ENCODE measurements around the gene NIPSNAP2.
A peak's percentile ranks its signal among the peaks of the same experiment; 100 is the strongest.

Gene NIPSNAP2

DNA sequence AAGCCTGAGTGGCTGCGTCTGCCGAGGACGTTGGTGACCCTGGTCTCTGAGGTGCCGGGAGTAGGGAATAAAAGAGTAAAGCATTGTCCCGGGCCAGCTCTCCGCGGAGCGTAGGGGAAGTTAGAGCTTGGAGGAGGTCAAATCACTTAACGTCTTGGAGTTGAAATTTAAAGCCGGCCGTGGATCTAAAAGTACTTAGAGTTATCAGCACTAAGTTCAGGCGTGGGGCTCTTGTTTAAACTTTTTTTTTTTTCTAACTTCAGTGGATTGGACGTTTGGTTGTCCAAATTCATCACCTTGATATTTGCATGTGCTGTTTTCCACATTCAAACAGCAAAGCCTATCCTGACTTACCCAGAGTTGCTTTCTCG, 700 bp downstream of the NIPSNAP2 start:
- no peak for DNase-seq (ENCODE audit: low read depth)
- H3K4me3 ChIP-seq (ENCODE audit: low read depth, low read length), result peak overlapping the region; percentile 90
- TF ChIP-seq, protein P1, sequence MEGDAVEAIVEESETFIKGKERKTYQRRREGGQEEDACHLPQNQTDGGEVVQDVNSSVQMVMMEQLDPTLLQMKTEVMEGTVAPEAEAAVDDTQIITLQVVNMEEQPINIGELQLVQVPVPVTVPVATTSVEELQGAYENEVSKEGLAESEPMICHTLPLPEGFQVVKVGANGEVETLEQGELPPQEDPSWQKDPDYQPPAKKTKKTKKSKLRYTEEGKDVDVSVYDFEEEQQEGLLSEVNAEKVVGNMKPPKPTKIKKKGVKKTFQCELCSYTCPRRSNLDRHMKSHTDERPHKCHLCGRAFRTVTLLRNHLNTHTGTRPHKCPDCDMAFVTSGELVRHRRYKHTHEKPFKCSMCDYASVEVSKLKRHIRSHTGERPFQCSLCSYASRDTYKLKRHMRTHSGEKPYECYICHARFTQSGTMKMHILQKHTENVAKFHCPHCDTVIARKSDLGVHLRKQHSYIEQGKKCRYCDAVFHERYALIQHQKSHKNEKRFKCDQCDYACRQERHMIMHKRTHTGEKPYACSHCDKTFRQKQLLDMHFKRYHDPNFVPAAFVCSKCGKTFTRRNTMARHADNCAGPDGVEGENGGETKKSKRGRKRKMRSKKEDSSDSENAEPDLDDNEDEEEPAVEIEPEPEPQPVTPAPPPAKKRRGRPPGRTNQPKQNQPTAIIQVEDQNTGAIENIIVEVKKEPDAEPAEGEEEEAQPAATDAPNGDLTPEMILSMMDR (IDR thresholded peaks at IDR 0.05; ENCODE audit: insufficient read depth, low read depth, low read length, missing control alignments), result no peak

DNA sequence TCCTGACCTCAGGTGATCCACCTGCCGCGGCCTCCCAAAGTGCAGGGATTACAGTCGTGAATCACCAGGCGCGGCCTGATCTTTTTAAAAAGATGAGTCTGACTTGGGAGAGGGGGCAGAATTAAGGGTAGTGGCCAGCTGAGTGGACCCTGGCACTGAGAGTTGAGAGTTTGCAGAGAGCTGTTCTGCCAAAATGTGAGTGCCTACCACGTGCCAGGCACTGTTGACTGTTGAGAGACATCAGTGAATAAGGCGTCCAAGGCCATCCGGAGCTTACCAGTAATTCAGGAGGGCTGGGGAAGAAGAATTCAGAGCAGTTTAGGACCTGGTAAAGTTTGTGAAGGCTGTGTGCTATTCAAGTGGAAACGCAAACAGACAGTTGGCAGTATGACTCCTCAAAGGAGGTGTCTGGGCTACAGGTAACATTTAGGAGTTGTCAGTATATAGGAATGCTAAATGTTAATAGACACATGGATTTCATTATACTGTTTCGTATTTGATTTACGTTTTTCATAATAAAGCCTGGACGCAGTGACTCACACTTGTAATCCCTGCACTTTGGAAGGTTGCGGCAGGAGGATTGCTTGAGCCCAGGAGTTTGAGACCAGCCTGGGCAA, 1.5 kb downstream of the NIPSNAP2 start:
- DNase-seq (ENCODE audit: low read depth), result no peak
- H3K4me3 ChIP-seq (ENCODE audit: low read depth, low read length), result no peak overlapping the region
- TF ChIP-seq, protein P1 (IDR thresholded peaks at IDR 0.05; ENCODE audit: insufficient read depth, low read depth, low read length, missing control alignments), result no peak

DNA sequence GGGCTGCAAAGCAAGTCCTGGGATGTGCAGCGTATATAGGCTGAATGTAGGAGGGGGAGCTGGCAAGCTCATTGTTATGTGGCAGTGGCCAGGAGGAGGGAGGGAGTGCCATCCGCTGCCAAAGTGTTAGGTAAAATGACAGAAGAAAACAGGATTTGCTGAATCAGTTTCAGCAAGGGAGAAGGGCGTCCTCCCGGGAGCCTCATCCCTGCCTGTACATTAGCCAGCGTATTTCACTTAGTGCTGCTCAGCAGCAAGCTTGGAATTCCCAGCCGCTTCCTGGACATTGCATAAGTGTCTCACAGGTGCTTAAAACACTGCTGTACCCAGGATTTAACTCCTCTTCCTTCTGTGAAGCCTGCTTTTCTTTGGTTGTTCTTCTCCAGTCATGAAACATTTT, 2.5 kb downstream of the NIPSNAP2 start:
- H3K4me3 ChIP-seq (ENCODE audit: low read depth, low read length), result no peak overlapping the region
- TF ChIP-seq, protein P1 (IDR thresholded peaks at IDR 0.05; ENCODE audit: insufficient read depth, low read depth, low read length, missing control alignments), result no peak
- DNase-seq (ENCODE audit: low read depth), result no peak

DNA sequence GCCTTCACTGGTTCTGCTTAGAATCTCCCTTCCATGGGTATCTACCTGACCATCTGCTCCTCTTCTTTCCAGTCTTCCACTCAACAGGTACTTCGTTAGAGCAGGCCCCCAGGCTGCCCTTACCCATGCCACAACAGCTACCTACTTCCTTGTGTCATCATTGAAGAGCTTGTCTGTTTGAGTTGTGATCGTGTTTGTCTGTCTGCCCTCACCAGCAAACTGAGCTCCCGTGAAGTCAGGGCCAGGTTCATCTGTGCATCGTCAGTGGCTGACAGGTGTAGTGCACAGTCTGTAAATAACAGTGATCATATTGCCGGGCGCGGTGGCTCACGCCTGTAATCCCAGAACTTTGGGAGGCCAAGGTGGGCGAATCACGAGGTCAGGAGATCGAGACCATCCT, 5.0 kb downstream of the NIPSNAP2 start:
- no peak overlapping the region for H3K4me3 ChIP-seq (ENCODE audit: low read depth, low read length)
- no peak for DNase-seq (ENCODE audit: low read depth)
- TF ChIP-seq, protein P1 (IDR thresholded peaks at IDR 0.05; ENCODE audit: insufficient read depth, low read depth, low read length, missing control alignments), result no peak

DNA sequence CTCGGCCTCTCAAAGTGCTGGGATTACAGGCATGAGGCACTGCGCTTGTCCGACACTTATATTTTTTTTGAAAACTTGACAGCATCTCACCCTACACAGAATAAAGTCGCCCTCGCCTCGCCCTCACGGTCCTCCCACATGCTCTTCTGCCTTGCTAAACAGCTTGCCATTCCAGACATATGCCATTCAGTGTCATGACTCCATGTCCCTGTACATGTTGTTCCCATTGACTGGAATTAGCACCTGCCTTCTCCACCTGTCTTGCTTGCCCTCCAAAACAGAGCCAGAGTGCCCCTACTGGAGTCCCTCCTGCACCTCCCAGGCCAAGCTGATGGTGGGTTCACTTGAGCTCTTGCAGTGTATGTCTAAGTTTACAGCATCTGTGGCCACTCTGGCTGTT, 6.2 kb downstream of the NIPSNAP2 start:
- no peak overlapping the region for H3K4me3 ChIP-seq (ENCODE audit: low read depth, low read length)
- no peak for DNase-seq (ENCODE audit: low read depth)

DNA sequence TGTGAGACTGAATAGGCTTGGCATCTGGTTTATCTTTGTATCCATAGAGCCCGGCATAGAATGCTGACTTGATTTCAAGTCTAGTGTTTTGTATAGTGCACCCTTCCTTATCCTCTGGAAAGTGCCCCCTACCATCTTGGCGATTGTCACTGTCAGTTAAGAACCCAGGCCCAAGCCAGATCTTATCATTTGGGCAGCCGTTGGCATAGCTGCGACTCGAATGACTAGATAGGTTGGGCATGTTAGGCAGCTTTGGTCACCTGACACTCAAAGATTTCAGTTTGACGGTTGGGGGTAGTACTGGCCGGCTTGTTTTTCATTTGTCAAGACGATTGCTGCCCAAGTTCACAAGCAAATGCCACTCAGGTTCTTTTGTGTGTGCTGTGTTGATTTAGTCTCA, 6.6 kb downstream of the NIPSNAP2 start:
- TF ChIP-seq, protein P1 (IDR thresholded peaks at IDR 0.05; ENCODE audit: insufficient read depth, low read depth, low read length, missing control alignments), result no peak
- no peak for DNase-seq (ENCODE audit: low read depth)

More for the DNA sequence above, 6.2 kb downstream of the NIPSNAP2 start:
- TF ChIP-seq, protein P1 (IDR thresholded peaks at IDR 0.05; ENCODE audit: insufficient read depth, low read depth, low read length, missing control alignments), result no peak

DNA sequence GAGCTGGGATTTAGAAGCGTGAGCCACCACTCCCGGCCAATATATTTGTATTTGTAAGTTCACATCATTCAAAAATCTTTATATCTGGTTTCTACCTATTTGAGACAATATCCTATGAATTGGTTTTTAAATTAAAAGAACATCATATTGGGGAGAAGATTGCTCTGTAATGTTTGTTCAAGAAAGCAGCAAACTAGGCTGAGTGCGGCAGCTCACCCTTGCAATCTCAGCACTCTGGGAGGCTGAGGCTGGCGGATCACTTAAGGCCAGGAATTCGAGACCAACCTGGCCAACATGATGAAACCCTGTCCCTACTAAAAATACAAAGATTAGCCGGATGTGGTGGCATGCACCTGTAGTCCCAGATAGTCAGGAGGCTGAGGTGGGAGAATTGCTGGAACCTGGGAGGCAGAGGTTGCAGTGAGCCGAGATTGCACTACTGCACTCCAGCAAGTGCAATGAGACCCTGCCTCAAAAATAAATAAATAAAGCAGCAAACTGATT, 9.4 kb downstream of the NIPSNAP2 start:
- TF ChIP-seq, protein P1 (IDR thresholded peaks at IDR 0.05; ENCODE audit: insufficient read depth, low read depth, low read length, missing control alignments), result no peak
- no peak for DNase-seq (ENCODE audit: low read depth)
- H3K4me3 ChIP-seq (ENCODE audit: low read depth, low read length), result no peak overlapping the region

More for the DNA sequence above, 6.6 kb downstream of the NIPSNAP2 start:
- no peak overlapping the region for H3K4me3 ChIP-seq (ENCODE audit: low read depth, low read length)

Measured in GM12865 (cell line).